Activated effector memory CD4-positive, alpha-beta T cell treated with Interleukin-2 at 50 U/mL for 16 hours (primary cell): ENCODE results near the gene ANXA2.
"Not testable (repeated sequence)": the region's sequence is repeated elsewhere in the genome, so short reads cannot be mapped to it uniquely, and the experiment has no call there.

Experiments
- DNase-seq: peaks from one replicate; pipeline ENCODE4 v3.0.0-alpha.2; 2020

The ANXA2 gene

DNA sequence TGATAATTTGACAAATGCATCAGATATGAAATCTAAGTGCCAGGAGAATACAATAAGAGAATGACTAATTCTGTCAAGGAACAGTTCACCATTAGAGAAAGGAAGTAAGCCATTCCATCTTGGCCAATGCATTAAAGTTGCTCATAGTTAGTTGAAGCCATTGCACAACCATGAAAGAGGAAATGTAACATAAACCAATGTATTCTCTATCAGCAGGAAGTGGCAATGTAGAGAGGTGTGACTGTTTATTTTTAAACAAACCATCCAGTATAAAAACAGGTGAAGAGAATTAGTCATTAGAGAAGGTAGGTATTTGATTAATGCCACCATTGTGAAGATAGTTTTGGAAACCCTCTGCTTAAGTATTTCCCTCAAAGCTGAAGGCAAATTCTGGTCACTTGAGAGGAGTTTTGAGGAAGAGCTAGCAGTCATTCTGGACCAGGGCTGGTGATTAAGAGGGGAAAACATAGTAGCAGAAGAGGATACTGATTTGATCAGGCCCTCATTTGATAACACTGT lies 10.7 kb upstream of the ANXA2 start:
- DNase-seq = no peak

GRCh38 chr15:60407415-60407805 lies 9.6 kb upstream of the ANXA2 start:
- DNase-seq = no peak

GRCh38 chr15:60406513-60407414 lies 9.0 kb upstream of the ANXA2 start:
- DNase-seq = no peak

DNA sequence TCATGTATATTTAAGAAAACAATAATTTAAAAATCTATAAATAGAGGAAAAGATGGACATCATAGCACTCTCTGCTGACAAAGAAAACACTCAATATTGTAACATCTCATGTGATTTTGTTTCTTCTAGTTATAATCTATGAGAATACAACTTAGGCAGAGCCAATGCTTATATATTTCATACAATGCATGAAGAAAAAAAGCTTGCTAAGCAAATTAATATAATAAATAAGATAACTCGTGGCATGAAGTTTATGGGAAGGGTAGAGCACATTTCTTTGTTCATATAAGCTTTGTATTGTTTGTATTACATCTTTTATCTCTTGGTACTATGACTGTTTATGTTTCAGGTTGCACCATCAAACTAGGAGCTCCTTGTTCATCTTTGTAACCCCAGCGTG lies 7.6 kb upstream of the ANXA2 start:
- DNase-seq = no peak

DNA sequence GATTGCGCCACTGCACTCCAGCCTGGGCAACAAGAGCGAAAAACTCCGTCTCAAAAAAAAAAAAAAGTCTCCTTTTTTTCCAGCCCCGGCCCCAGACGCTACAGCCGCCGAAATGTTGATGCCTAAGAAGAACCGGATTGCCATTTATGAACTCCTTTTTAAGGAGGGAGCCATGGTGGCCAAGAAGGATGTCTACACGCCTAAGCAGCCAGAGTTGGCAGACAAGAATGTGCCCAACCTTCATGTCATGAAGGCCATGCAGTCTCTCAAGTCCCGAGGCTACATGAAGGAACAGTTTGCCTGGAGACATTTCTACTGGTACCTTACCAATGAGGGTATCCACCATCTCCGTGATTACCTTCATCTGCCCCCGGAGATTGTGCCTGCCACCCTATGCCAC lies 6.6 kb upstream of the ANXA2 start:
- DNase-seq = not testable (repeated sequence)

- DNase-seq = no peak
Observed at GRCh38 chr15:60400944-60401343, 3.2 kb upstream of the ANXA2 start.

DNA sequence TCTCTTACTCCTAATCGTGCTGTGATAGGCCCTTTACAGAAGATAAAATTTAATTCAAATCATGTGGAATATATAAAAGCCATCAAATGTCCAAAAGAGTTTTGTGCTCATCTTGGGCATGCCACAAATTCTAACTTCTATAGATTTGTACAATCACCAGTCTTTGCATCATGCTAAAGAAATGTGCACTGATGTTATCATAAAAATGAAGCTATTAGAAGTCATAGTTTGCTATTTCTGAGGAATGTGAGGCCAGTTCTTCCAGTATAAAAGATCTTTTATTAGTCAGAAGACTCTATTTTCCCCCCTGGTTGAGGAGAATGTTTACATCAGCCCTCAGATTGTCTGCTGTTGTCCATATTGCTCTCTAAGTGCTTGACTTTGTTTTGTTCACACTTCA lies 2.1 kb upstream of the ANXA2 start:
- DNase-seq = no peak

DNA sequence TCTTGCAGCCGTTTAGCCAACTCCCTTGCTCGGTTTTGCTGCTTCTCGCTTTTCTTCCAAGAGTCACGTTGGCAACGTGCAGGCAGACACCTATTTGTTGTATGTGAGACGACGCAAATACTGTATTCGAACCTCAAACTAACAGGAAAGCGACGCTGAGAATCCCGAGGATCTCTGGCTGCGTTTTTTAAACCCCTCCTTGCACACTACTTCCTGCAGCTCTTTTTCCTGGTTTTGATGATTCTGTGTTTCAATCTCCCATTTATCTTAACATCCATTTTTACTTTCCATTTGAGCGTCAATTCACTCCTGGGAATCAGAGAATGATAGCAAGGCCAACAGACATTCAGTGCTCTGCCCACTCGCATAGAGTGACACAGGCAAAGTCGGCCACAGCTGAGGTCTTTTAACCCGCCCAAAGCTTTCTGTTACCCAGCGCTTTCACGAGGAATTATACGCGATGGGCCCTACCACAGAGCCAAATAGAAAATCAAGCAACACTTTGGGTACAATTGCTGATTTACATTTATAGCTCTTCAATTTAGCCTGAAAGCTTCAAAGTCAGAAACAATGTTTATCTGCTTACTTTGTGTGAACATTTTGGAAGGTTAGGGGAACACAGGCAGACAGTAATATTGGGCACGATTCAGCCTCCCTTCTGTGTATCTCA lies 1.6 kb upstream of the ANXA2 start:
- no peak for DNase-seq

- peak; percentile 41 for DNase-seq
Observed at GRCh38 chr15:60396958-60397771, 621 bp downstream of the ANXA2 start.

- DNase-seq = no peak
Observed at GRCh38 chr15:60396560-60396957, 1.2 kb downstream of the ANXA2 start.

- no peak for DNase-seq
Observed at GRCh38 chr15:60396100-60396499, 1.7 kb downstream of the ANXA2 start.

DNA sequence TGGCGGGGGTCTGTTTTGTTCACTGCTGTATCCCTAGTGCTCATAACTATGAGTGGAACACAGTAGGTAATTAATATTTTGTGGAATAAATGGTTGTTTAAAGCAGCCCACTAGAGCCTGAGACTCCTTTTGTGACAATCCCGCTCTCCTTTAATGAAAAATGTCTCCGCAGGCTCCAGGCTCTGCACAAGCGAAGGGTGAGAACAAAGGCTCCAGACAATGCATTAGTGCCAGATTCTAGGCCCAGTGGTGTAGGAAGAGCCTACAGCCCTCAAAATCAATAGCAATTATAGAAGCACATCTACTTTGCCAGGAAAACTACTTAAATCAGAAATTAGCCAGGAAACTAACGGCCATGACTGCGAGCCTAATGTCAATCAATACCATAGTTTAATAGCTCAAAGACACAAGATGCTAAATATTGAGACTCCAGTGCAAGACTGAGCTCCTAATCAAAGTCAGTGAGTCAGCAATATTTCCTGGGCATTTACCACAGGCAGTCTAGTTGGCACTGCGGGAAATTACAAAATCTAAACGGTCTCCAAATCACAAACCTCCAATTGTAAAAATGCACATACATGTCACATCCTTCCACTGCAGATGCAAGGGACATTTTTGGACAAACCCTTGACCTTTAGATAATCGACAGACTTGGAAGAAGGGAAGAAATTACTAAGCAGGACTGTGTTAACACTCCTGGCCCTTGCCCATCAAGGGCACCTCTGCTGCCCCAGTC lies 2.3 kb downstream of the ANXA2 start:
- DNase-seq = no peak

DNA sequence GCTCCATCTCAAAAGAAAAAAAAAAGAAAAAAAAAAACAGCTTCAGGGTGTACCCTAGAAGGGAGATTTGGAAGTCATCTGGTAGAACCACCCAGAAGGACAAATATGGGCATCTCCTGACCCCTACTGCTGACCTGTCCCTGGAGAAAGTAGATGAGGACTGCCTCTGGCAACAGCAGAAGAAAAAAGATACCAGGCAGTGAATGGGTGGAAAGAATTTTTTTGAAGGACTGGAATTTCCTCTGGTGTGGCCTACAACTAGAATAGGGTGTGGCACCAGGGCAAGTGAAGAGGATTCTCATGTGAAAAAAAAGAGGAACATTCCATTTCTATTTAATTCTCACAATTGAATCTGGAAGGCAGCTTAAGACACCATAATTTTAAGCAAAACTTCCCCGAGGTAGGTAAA lies 3.1 kb downstream of the ANXA2 start:
- DNase-seq = no peak

- no peak for DNase-seq
Observed at GRCh38 chr15:60392986-60393790, 4.6 kb downstream of the ANXA2 start.

- no peak for DNase-seq
Observed at GRCh38 chr15:60392601-60392985, 5.2 kb downstream of the ANXA2 start.

- DNase-seq = no peak
Observed at GRCh38 chr15:60391722-60392315, 6.0 kb downstream of the ANXA2 start.

DNA sequence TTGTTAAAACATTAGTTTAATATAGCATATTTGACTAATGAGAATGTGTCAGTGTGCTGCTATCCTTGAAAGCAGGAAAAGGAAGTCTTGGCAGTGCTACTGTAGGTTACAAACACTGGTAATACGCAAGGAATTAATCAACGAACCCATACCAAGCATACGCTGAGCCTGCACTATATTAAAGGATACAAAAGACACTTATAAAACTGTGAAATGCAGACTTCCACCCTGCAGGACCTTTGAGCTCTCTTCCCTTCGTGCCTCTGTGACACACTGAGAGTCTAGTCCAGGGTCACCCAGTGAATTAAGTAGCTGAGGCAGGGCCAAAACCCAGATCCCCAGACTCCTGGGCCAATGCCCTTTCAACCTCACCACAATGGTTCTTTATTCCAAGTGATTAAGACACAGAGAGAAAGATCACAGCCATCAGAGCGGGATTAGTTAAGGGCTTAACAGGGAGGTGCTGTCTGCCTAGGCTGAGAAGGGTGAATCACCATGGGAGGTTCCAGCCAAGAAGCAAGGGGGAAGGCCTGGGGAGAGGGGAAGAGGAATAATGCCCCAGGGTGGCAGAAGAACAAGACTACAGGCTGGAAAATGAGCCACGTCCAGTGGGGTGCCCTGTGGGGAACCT lies 6.8 kb downstream of the ANXA2 start:
- no peak for DNase-seq

DNA sequence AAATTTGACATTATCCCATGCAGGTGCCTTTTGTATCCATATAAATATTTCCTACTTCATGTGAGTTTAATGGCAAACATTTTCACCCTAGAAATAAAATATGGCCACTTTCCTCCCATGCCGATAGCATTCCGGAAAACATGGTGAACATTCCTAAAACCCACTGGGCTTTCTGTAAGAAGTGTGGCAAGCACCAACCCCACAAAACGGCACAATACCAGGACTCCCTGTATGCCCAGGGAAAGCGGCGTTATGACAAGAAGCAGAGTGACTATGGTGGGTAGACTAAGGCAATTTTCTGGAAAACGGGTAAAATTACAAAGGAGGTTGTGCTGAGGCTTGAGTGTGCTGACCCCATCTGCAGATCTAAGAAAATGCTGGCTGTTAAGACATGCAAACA lies 7.6 kb downstream of the ANXA2 start:
- no peak for DNase-seq

DNA sequence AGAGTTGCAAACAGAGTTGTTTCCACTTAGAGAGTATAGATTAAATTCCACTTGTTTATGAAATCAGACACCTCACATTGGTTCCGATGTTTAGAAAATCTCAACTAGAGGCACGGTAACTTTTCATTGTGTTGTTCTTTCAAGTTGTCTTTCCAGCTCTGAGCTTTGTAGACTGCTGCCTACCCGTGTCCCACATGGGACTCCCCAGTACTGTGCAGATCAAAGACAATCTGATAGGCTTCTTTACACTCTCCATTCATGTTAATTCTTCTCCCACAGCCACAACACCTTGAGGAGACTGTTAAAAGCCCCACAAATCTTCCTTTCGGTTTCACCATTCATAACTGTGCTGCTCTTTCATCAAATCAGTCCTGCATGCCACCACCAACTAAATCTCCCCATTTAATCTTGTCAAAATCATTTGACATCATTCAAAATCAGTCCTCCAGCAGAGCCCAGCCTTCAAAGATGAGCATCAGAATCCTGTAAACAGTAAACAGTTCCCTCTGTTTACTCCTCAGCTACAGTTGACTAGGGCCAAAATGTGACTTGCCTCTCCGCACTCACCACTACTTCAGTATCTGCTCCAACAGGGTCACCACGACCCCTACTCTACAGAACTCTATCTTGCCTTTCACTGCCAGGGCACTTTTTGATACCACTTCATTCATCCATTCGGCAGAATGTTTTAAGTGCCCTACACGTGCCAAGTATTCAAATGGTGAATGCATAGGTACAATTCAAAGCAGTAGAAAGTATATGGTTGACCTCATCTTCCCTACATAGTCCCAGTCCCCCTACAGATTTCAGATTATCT lies 8.3 kb downstream of the ANXA2 start:
- DNase-seq = no peak

DNA sequence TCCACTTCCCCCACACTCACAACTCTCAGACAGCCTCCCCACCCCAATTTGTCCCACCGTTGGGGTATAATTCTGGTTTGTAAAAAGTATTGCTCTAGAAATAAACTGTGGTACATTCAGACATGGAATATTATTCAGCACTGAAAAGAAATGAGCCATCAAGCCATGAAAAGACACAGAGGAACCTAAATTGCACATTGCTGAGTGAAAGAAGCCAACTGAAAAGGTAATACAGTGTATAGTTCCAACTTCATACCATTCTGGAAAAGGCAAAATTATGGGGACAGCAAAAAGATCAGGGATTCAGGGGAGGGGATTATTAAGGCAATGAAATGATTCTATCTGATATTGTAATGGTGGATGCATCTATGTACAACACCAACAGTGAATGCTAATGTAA lies 10.5 kb downstream of the ANXA2 start:
- no peak for DNase-seq
